Breast epithelium (tissue), 3 donors: ENCODE results near the gene MAT2B.

Source experiments
- POLR2A ChIP-seq: fragments of 450-650 bp; IDR thresholded peaks from one replicate; pipeline ENCODE4 v1.6.1; 2016; ENCODE audit warnings: antibody characterized with exemption, mild to moderate bottlenecking, moderate library complexity
- POLR2AphosphoS5 ChIP-seq, 3 donors: sonication (generic); formaldehyde crosslinking; IDR thresholded peaks; one replicate each; pipeline ENCODE4 v1.6.1; 2017; ENCODE audit warnings: antibody characterized with exemption in 3 of 3

GRCh38 chr5:163564321-163564938, 59.0 kb downstream of the MAT2B start:
- TF ChIP-seq POLR2AphosphoS5 (IDR thresholded peaks at IDR 0.05) = no peak
- TF ChIP-seq POLR2A = no peak
